K562 treated with DMSO at 1 percent for 4 hours (cell line): ENCODE results near the gene WASF2. TPM values are rescaled to one million over a fixed set of nuclear protein-coding genes. Genes with fewer than 3 reads are reported as not detected.

Experiments used
- total RNA-seq: library from RNA; unstranded; fragments of 300-600 nt; gene quantifications from 2 replicates; pipeline ENCODE4 v1.2.3, GENCODE V29; 2022; ENCODE audit not compliant: insufficient read depth

The WASF2 gene
- 69.5 and 73.6 TPM in 2 replicates for total RNA-seq

GRCh38 chr1:27489973-27490741 is at the start of gene WASF2:
Gene WASF2, minus strand, starts transcription at chr1:27490167. Its CDS starts 61,277 bp downstream, at chr1:27428890.

DNA sequence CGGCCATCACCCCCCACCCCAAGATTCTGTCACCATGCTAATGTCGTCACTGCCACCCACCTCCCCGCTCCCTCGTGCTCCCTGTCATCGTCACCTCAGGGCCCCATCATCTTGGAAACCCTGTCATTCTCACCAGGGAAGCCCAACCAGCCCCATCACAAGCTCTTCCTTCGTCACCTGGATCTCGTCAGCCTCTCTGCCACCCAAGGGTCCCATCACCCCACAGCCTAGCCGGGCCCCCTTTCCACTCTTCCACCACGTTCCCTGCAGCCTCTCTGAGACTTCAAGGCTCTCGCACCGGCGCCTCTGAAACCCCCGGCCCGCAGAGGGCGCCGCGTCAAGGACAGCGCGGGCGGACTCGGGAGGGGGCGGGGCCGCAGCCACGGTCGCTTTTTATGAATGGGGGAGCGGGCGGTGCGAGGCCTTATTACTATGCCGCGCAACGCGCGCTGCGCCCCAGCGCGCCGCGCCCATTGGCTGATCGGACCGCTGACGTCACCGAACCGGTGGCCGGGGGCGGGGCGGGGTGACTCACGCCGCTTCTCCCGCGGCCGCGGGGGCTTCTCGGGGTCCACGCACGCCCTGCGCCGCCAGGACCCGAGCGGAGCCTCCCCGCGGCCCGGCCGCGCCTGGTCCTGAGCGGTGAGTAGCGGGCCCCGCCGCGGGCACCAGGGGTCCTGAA is 97.7 kb downstream of the WASF2 start, which contains the start of gene GPR3:
Gene GPR3, plus strand, starts transcription at position 527 of the 682 bp plus-strand sequence. CDS start 1,177 bp downstream, outside the sequence.

GRCh38 chr1:27383039-27383605 is 106.8 kb downstream of the WASF2 start, which contains the start of gene CD164L2:
Gene CD164L2, minus strand, starts transcription at chr1:27383333. Its CDS starts 94 bp downstream, at chr1:27383239.

GRCh38 chr1:27374362-27375086 is 115.4 kb downstream of the WASF2 start, which contains the start of gene FCN3:
Gene FCN3, minus strand, starts transcription at chr1:27374824. Its CDS starts 6 bp downstream, at chr1:27374818.

GRCh38 chr1:27366411-27367159 is 123.4 kb downstream of the WASF2 start, which contains the start of gene MAP3K6:
Gene MAP3K6, minus strand, starts transcription at chr1:27366961. Its CDS starts 364 bp downstream, at chr1:27366597.

Other genes with a start within 250 kb of the WASF2 start
- gene TMEM222, start 168.0 kb downstream of the WASF2 start, total RNA-seq: 47.9 and 49.4 TPM in 2 replicates
- 12.8 and 17.6 TPM in 2 replicates for gene SYTL1, start 148.1 kb downstream of the WASF2 start, total RNA-seq
- 9.3 and 11.0 TPM in 2 replicates for gene MAP3K6, start 123.2 kb downstream of the WASF2 start, total RNA-seq
- gene FCN3, start 115.3 kb downstream of the WASF2 start, total RNA-seq: not detected in 2 replicates
- 1.8 TPM in 1 of 2 replicates, not detected in the other for gene CD164L2, start 106.8 kb downstream of the WASF2 start, total RNA-seq
- gene GPR3, start 97.5 kb downstream of the WASF2 start, total RNA-seq: 5.5 and 6.0 TPM in 2 replicates
- 14.2 and 23.9 TPM in 2 replicates for gene AHDC1, start 114.0 kb upstream of the WASF2 start, total RNA-seq
- not detected in 2 replicates for gene FGR, start 145.0 kb upstream of the WASF2 start, total RNA-seq
- 26.8 and 29.7 TPM in 2 replicates for gene IFI6, start 182.0 kb upstream of the WASF2 start, total RNA-seq
- 5.4 and 7.8 TPM in 2 replicates for gene FAM76A, start 235.8 kb upstream of the WASF2 start, total RNA-seq